Smooth muscle cell (in vitro differentiated cells): ENCODE results near the gene AMPD1. TPM values are rescaled to one million over a fixed set of nuclear protein-coding genes. Genes with fewer than 3 reads are reported as not detected.

Experiments used
- DNase-seq: peaks from one replicate; lab custom pipeline; 2025; ENCODE audit not compliant: unreplicated experiment; lab: John Stamatoyannopoulos, UW
- H2AFZ ChIP-seq: fragments of 200-600 bp; sonication (generic); 2 replicates; pipeline ENCODE4 v1.6.0; 2016; ENCODE audit warnings: antibody characterized with exemption, low read depth, mild to moderate bottlenecking
- H3F3A ChIP-seq: fragments of 200-600 bp; sonication (generic); 2 replicates; pipeline ENCODE4 v1.6.0; 2017; ENCODE audit warnings: antibody characterized with exemption, low read depth
- H3K27ac ChIP-seq: fragments of 200-600 bp; sonication (generic); 2 replicates; pipeline ENCODE4 v1.5.1; 2016; ENCODE audit warnings: low read depth, mild to moderate bottlenecking
- H3K27me3 ChIP-seq: fragments of 200-600 bp; sonication (generic); 2 replicates; pipeline ENCODE4 v1.6.1; 2016; ENCODE audit warnings: low read depth, mild to moderate bottlenecking
- H3K36me3 ChIP-seq: fragments of 200-600 bp; sonication (generic); 2 replicates; pipeline ENCODE4 v1.5.1; 2016; ENCODE audit warnings: low read depth
- H3K4me1 ChIP-seq: fragments of 200-600 bp; sonication (generic); 2 replicates; pipeline ENCODE4 v1.5.1; 2016; ENCODE audit warnings: low read depth
- H3K4me2 ChIP-seq: fragments of 200-600 bp; sonication (generic); 2 replicates; pipeline ENCODE4 v1.6.0; 2016; ENCODE audit warnings: mild to moderate bottlenecking
- H3K4me3 ChIP-seq: fragments of 200-600 bp; sonication (generic); 2 replicates; pipeline ENCODE4 v1.5.1; 2016; ENCODE audit warnings: mild to moderate bottlenecking
- H3K79me2 ChIP-seq: fragments of 200-600 bp; sonication (generic); 2 replicates; pipeline ENCODE4 v1.6.0; 2016; ENCODE audit warnings: low read depth, mild to moderate bottlenecking
- H3K9ac ChIP-seq: fragments of 200-600 bp; sonication (generic); 2 replicates; pipeline ENCODE4 v1.6.0; 2016; ENCODE audit warnings: low read depth
- H3K9me3 ChIP-seq: fragments of 200-600 bp; sonication (generic); replicated peaks from 2 replicates; pipeline ENCODE4 v1.5.1; 2016; ENCODE audit warnings: low read depth
- H4K20me1 ChIP-seq: fragments of 200-600 bp; sonication (generic); 2 replicates; pipeline ENCODE4 v1.6.0; 2016; ENCODE audit warnings: low read depth
- CTCF ChIP-seq: fragments of 200-600 bp; sonication (generic); IDR thresholded peaks from 2 replicates; pipeline ENCODE4 v1.5.1; 2017; ENCODE audit warnings: borderline replicate concordance, mild to moderate bottlenecking, antibody characterized with exemption; ENCODE audit not compliant: insufficient read depth, poor library complexity, severe bottlenecking
- WGBS: methylation state at CpG from one replicate; pipeline ENCODE4 v1.1.7; 2016; ENCODE audit warnings: low lambda C conversion rate; 5-methylcytosine and 5-hydroxymethylcytosine counted together
- polyA plus RNA-seq: library from polyadenylated mRNA; unstranded; fragments of >200 nt; fragmentation: Nextera tagmentation; extraction: Ambion mirVana; gene quantifications from 2 replicates; pipeline ENCODE4 v1.2.1, GENCODE V29; 2016
- total RNA-seq: library from RNA; depleted of rRNA; stranded (reverse); fragments of >200 nt; gene quantifications from 2 replicates; pipeline ENCODE4 v1.2.3, GENCODE V29; 2014

AMPD1 gene
- total and polyA plus RNA-seq, 2 experiments from 2014 or later, result not detected

- Histone ChIP-seq H2AFZ (no peak overlapping the region), H3K9me3 (no peaks in the 10 kb centered on the region), H3K36me3 (peaks cover 42% of the 10 kb centered on the region), H3K79me2 (peaks cover 32% of the 10 kb centered on the region), H3K4me1 (peaks cover 7% of the 10 kb centered on the region), H3K27ac (no peak overlapping the region), H3K27me3 (no peaks in the 10 kb centered on the region), H4K20me1 (peaks cover 21% of the 10 kb centered on the region), H3K4me3 (no peak overlapping the region), H3F3A (peaks cover 4% of the 10 kb centered on the region), H3K4me2 (no peak overlapping the region), H3K9ac (no peak overlapping the region)
- no peak for TF ChIP-seq CTCF
- DNase-seq, result no peak
- 98% methylated on average over 3 of the region's 3 CpGs for WGBS
Observed at GRCh38 chr1:114710360-114710759, 15.0 kb upstream of the AMPD1 start.

GRCh38 chr1:114707604-114708003 is 12.3 kb upstream of the AMPD1 start:
- no peak overlapping the region for H3K4me2 ChIP-seq
- no peak overlapping the region for H3K4me3 ChIP-seq
- DNase-seq, result no peak
- TF ChIP-seq CTCF, result no peak
- no peaks in the 10 kb centered on the region for H3K4me1 ChIP-seq
- H4K20me1 ChIP-seq, result peaks cover 22% of the 10 kb centered on the region
- H3K27ac ChIP-seq, result no peak overlapping the region
- no peaks in the 10 kb centered on the region for H3K9me3 ChIP-seq
- H3K27me3 ChIP-seq, result no peaks in the 10 kb centered on the region
- no peak overlapping the region for H2AFZ ChIP-seq
- H3F3A ChIP-seq, result peaks cover 4% of the 10 kb centered on the region
- peaks cover 6% of the 10 kb centered on the region for H3K79me2 ChIP-seq
- no peak overlapping the region for H3K9ac ChIP-seq
- WGBS, result 100% methylated on average over 2 of the region's 2 CpGs
- peaks cover 42% of the 10 kb centered on the region for H3K36me3 ChIP-seq

GRCh38 chr1:114703242-114703641 is 7.9 kb upstream of the AMPD1 start:
- no peak overlapping the region for H3K4me3 ChIP-seq
- TF ChIP-seq CTCF, result no peak
- H3K4me2 ChIP-seq, result no peak overlapping the region
- peaks cover 23% of the 10 kb centered on the region for H3K36me3 ChIP-seq
- no peak overlapping the region for H3K27ac ChIP-seq
- no peaks in the 10 kb centered on the region for H3K27me3 ChIP-seq
- H3K9me3 ChIP-seq, result no peaks in the 10 kb centered on the region
- DNase-seq, result no peak
- H3K79me2 ChIP-seq, result no peaks in the 10 kb centered on the region
- H4K20me1 ChIP-seq, result peaks cover 4% of the 10 kb centered on the region
- H2AFZ ChIP-seq, result no peak overlapping the region
- H3F3A ChIP-seq, result peaks cover 4% of the 10 kb centered on the region
- no peak overlapping the region for H3K9ac ChIP-seq
- WGBS, result 100% methylated on average over 1 of the region's 1 CpG
- no peaks in the 10 kb centered on the region for H3K4me1 ChIP-seq

- Histone ChIP-seq H3K27me3 (no peaks in the 10 kb centered on the region), H3K4me3 (no peak overlapping the region), H4K20me1 (peaks cover 4% of the 10 kb centered on the region), H3F3A (peaks cover 4% of the 10 kb centered on the region), H3K9ac (no peak overlapping the region), H3K9me3 (no peaks in the 10 kb centered on the region), H2AFZ (no peak overlapping the region), H3K4me1 (no peaks in the 10 kb centered on the region), H3K79me2 (no peaks in the 10 kb centered on the region), H3K4me2 (no peak overlapping the region), H3K27ac (no peak overlapping the region), H3K36me3 (peaks cover 18% of the 10 kb centered on the region)
- DNase-seq, result no peak
- WGBS, result 95% methylated on average over 5 of the region's 5 CpGs
- no peak for TF ChIP-seq CTCF
Observed at GRCh38 chr1:114702737-114703136, 7.4 kb upstream of the AMPD1 start.
